Measurements from ENCODE around the gene SAA2. TPM values are rescaled to one million over a fixed set of nuclear protein-coding genes. Genes with fewer than 3 reads are reported as not detected.

Gene SAA2
- total RNA-seq = not detected

DNA sequence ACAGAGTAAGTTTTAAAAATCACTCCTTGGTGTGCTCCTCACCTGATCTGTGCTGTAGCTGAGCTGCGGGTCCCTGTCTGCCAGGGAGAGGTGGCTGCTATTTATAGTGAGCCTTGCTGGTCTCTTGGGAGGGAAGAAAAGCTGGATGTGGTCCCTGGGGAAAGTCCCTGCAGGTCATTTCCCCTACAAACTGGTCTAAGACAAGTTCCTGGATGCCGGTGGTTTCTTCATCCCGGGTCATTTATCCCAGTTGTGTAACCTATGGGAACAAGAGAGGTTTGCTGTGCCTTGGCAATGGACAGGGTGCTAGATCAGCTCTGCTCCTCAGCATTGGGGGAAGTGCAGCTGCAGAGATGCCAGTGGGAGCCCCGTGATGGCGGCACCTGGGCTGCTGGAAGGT is at the start of gene SAA2:
Gene SAA2, minus strand, starts transcription at position 108 of the 400 bp plus-strand sequence. CDS start 657 bp downstream, outside the sequence.

DNA sequence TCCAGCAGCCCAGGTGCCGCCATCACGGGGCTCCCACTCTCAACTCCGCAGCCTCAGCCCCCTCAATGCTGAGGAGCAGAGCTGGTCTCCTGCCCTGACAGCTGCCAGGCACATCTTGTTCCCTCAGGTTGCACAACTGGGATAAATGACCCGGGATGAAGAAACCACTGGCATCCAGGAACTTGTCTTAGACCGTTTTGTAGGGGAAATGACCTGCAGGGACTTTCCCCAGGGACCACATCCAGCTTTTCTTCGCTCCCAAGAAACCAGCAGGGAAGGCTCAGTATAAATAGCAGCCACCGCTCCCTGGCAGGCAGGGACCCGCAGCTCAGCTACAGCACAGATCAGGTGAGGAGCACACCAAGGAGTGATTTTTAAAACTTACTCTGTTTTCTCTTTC is 17.5 kb upstream of the SAA2 start, which contains the start of gene SAA1:
Gene SAA1, plus strand, starts transcription at position 316 of the 400 bp plus-strand sequence. CDS start 624 bp downstream, outside the sequence.

GRCh38 chr11:18236664-18237356 is 11.7 kb downstream of the SAA2 start, which contains the start of gene SAA4:
Gene SAA4, minus strand, starts transcription at chr11:18236802. Its CDS starts 876 bp downstream, at chr11:18235926.

Other genes starting within 250 kb of the SAA2 start
- gene SERGEF, start 235.6 kb downstream of the SAA2 start, total RNA-seq = 10 to 100 TPM; 35.8 to 38.3 TPM
- under 1 TPM; 0.14 to 0.40 TPM for gene TPH1, start 202.4 kb downstream of the SAA2 start, total RNA-seq
- 10 to 100 TPM; 17.4 to 20.5 TPM for gene SAAL1, start 142.6 kb downstream of the SAA2 start, total RNA-seq
- gene MRGPRX3, start 116.1 kb downstream of the SAA2 start, total RNA-seq = not detected
- not detected for gene MRGPRX4, start 75.8 kb downstream of the SAA2 start, total RNA-seq
- not detected for gene SAA4, start 11.9 kb downstream of the SAA2 start, total RNA-seq
- not detected for gene SAA1, start 17.6 kb upstream of the SAA2 start, total RNA-seq
- gene HPS5, start 73.5 kb upstream of the SAA2 start, total RNA-seq = 10 to 100 TPM; 14.8 to 17.5 TPM
- 10 to 100 TPM; 43.6 to 48.2 TPM for gene GTF2H1, start 73.9 kb upstream of the SAA2 start, total RNA-seq
- 100 to 1,000 TPM; 874 to 875 TPM for gene LDHA, start 145.9 kb upstream of the SAA2 start, total RNA-seq
- not detected for gene LDHC, start 163.7 kb upstream of the SAA2 start, total RNA-seq
- gene LDHAL6A, start 207.2 kb upstream of the SAA2 start, total RNA-seq = under 1 TPM in 1 of 2 experiments, not detected in 1; 0.22 TPM

Measured in activated naive CD4-positive, alpha-beta T cell treated with anti-CD3 and anti-CD28 coated beads, Interleukin-2, amount 10 ng/mL, durations not matched to agents 5 hours and 36 hours (primary cell).